OCI-LY7 (cell line): Measurements from ENCODE around the gene PXDN. TPM values are rescaled to one million over a fixed set of nuclear protein-coding genes. Genes with fewer than 3 reads are reported as not detected.

Experiments
- BruUV-seq: library from RNA; stranded (reverse); fragments of 400-500 nt; replicated peaks from 2 replicates; lab custom pipeline; 2021; lab: Mats Ljungman, UMichigan
- CTCF ChIA-PET: fragments of 300-600 bp; sonication (Branson Sonifier 250); formaldehyde crosslinking; loops from one replicate; lab custom pipeline; 2022; ENCODE audit warnings: antibody characterized with exemption; ENCODE audit not compliant: unreplicated experiment; lab: Charles Lee
- POLR2A ChIA-PET: fragments of 300-600 bp; sonication (Branson Sonifier 250); formaldehyde crosslinking; loops from one replicate; lab custom pipeline; 2022; ENCODE audit warnings: antibody characterized with exemption; lab: Charles Lee
- DNase-seq: peaks from one replicate; pipeline ENCODE4 v3.0.0-alpha.2; 2015; ENCODE audit warnings: low spot score
- H2AFZ ChIP-seq: fragments of 200-600 bp; sonication (generic), shearing (Covaris generic); 2 replicates; pipeline ENCODE4 v1.6.1; 2014; ENCODE audit warnings: mild to moderate bottlenecking, antibody characterized with exemption, low read length, moderate library complexity
- H3K27ac ChIP-seq: fragments of 200-600 bp; sonication (generic); 2 replicates; pipeline ENCODE4 v1.5.1; 2014; ENCODE audit warnings: mixed run types, low read depth, mild to moderate bottlenecking, moderate library complexity, low read length, inconsistent platforms; ENCODE audit not compliant: poor library complexity, severe bottlenecking
- H3K36me3 ChIP-seq: fragments of 200-600 bp; sonication (generic); 2 replicates; pipeline ENCODE4 v1.6.1; 2014; ENCODE audit warnings: mild to moderate bottlenecking, antibody characterized with exemption, low read length, moderate library complexity, mixed read lengths; ENCODE audit not compliant: insufficient read depth
- H3K4me1 ChIP-seq: fragments of 200-600 bp; sonication (generic); 2 replicates; pipeline ENCODE4 v1.5.1; 2014; ENCODE audit warnings: mild to moderate bottlenecking, low read length; ENCODE audit not compliant: insufficient read depth, poor library complexity, severe bottlenecking
- H3K4me2 ChIP-seq: fragments of 200-600 bp; sonication (generic); 2 replicates; pipeline ENCODE4 v1.6.1; 2014; ENCODE audit warnings: mild to moderate bottlenecking, low read length
- H3K4me3 ChIP-seq: fragments of 200-600 bp; sonication (generic); 2 replicates; pipeline ENCODE4 v1.5.1; 2014; ENCODE audit warnings: mild to moderate bottlenecking, low read depth, low read length; ENCODE audit not compliant: poor library complexity, severe bottlenecking
- H3K79me2 ChIP-seq: fragments of 200-600 bp; sonication (generic); 2 replicates; pipeline ENCODE4 v1.6.1; 2016; ENCODE audit warnings: low read depth, mild to moderate bottlenecking, low read length, moderate library complexity, mixed read lengths; ENCODE audit not compliant: insufficient read depth
- H3K9me2 ChIP-seq: fragments of 200-600 bp; sonication (generic); 2 replicates; pipeline ENCODE4 v1.6.1; 2016; ENCODE audit warnings: mild to moderate bottlenecking, low read length, mixed read lengths; ENCODE audit not compliant: insufficient read depth
- H3K9me3 ChIP-seq: fragments of 200-600 bp; sonication (generic); 2 replicates; pipeline ENCODE4 v1.6.1; 2014; ENCODE audit warnings: mild to moderate bottlenecking, mixed run types, low read length, mixed read lengths
- H4K20me1 ChIP-seq: fragments of 200-600 bp; sonication (generic); 2 replicates; pipeline ENCODE4 v1.6.1; 2014; ENCODE audit warnings: mild to moderate bottlenecking, antibody characterized with exemption, low read length, moderate library complexity, mixed read lengths; ENCODE audit not compliant: insufficient read depth
- CTCF ChIP-seq: fragments of 200-600 bp; sonication (generic); conservative IDR thresholded peaks from 2 replicates; pipeline ENCODE4 v1.5.1; 2014; ENCODE audit warnings: mild to moderate bottlenecking, antibody characterized with exemption, low read length, moderate library complexity, mixed read lengths
- EZH2phosphoT487 ChIP-seq: fragments of 200-600 bp; sonication (generic); IDR thresholded peaks from 2 replicates; pipeline ENCODE4 v1.6.1; 2018; ENCODE audit warnings: low read depth, borderline replicate concordance, mild to moderate bottlenecking, mixed run types, antibody characterized with exemption, low read length, moderate library complexity, mixed read lengths
- intact Hi-C: fragments of 100-400 bp; cut with micrococcal nuclease; formaldehyde crosslinking; loops from one replicate; pipeline ENCODE4 v1.10.0; 2022; ENCODE audit not compliant: unreplicated experiment
- total RNA-seq, 2 experiments: library from RNA; depleted of rRNA in 1 of 2; stranded (reverse); fragments of >200 nt in 1 of 2; shearing (Covaris generic) in 1 of 2; gene quantifications; 2 replicates each; pipeline ENCODE4 v1.2.3, GENCODE V29; 2014 to 2022

PXDN gene
- total RNA-seq, 2 experiments from 2014 or later: not detected

GRCh38 chr2:1674766-1675397 is 69.4 kb downstream of the PXDN start:
- no peaks in the 10 kb centered on the region for H3K9me3 ChIP-seq
- no peaks in the 10 kb centered on the region for H3K36me3 ChIP-seq
- H4K20me1 ChIP-seq: no peaks in the 10 kb centered on the region
- H3K9me2 ChIP-seq: no peaks in the 10 kb centered on the region
- no TSS peak for BruUV-seq
- no peaks in the 10 kb centered on the region for H3K4me1 ChIP-seq
- ChIA-PET CTCF (no interaction called here), POLR2A (no interaction called here)
- TF ChIP-seq CTCF: no peak
- TF ChIP-seq EZH2phosphoT487: no peak
- H2AFZ ChIP-seq: no peak overlapping the region
- DNase-seq: no peak
- H3K4me3 ChIP-seq: no peak overlapping the region
- H3K27ac ChIP-seq: no peak overlapping the region
- intact Hi-C loops: no loop called here
- no peak overlapping the region for H3K4me2 ChIP-seq
- no peaks in the 10 kb centered on the region for H3K79me2 ChIP-seq

GRCh38 chr2:1674276-1674675 is 70.0 kb downstream of the PXDN start:
- no peak for DNase-seq
- ChIA-PET CTCF (no interaction called here), POLR2A (no interaction called here)
- intact Hi-C loops: no loop called here
- Histone ChIP-seq H3K79me2 (no peaks in the 10 kb centered on the region), H3K4me1 (no peaks in the 10 kb centered on the region), H2AFZ (no peak overlapping the region), H4K20me1 (no peaks in the 10 kb centered on the region), H3K27ac (no peak overlapping the region), H3K9me2 (no peaks in the 10 kb centered on the region), H3K4me2 (no peak overlapping the region), H3K4me3 (no peak overlapping the region), H3K9me3 (no peaks in the 10 kb centered on the region), H3K36me3 (no peaks in the 10 kb centered on the region)
- TF ChIP-seq EZH2phosphoT487 (no peak), CTCF (no peak)
- BruUV-seq: no TSS peak

GRCh38 chr2:1673160-1673944 is 71.0 kb downstream of the PXDN start:
- no peak overlapping the region for H3K4me3 ChIP-seq
- ChIA-PET CTCF (no interaction called here), POLR2A (no interaction called here)
- no peak overlapping the region for H3K4me2 ChIP-seq
- H3K9me3 ChIP-seq: no peaks in the 10 kb centered on the region
- DNase-seq: no peak
- no peaks in the 10 kb centered on the region for H3K9me2 ChIP-seq
- H3K4me1 ChIP-seq: no peaks in the 10 kb centered on the region
- no TSS peak for BruUV-seq
- H4K20me1 ChIP-seq: no peaks in the 10 kb centered on the region
- TF ChIP-seq CTCF (no peak), EZH2phosphoT487 (no peak)
- no peak overlapping the region for H3K27ac ChIP-seq
- no peak overlapping the region for H2AFZ ChIP-seq
- H3K36me3 ChIP-seq: no peaks in the 10 kb centered on the region
- H3K79me2 ChIP-seq: no peaks in the 10 kb centered on the region
- intact Hi-C loops: no loop called here
